Measurements from ENCODE around the gene PDE6G.

GRCh38 chr17:81665205-81666091, 9.1 kb upstream of the PDE6G start:
- TF ChIP-seq CTCF (IDR thresholded peaks at IDR 0.05) (no peak), POLR2A (IDR thresholded peaks at IDR 0.05; ENCODE audit: low read depth) (no peak), POLR2AphosphoS5 (IDR thresholded peaks at IDR 0.05) (no peak)
